Measurements from ENCODE around the gene HTR3C. TPM values are rescaled to one million over a fixed set of nuclear protein-coding genes. Genes with fewer than 3 reads are reported as not detected.

HTR3C gene
- total RNA-seq, 3 donors from 2014 or later (not counting 1 experiment from before 2014, with no cell fraction given): not detected

DNA sequence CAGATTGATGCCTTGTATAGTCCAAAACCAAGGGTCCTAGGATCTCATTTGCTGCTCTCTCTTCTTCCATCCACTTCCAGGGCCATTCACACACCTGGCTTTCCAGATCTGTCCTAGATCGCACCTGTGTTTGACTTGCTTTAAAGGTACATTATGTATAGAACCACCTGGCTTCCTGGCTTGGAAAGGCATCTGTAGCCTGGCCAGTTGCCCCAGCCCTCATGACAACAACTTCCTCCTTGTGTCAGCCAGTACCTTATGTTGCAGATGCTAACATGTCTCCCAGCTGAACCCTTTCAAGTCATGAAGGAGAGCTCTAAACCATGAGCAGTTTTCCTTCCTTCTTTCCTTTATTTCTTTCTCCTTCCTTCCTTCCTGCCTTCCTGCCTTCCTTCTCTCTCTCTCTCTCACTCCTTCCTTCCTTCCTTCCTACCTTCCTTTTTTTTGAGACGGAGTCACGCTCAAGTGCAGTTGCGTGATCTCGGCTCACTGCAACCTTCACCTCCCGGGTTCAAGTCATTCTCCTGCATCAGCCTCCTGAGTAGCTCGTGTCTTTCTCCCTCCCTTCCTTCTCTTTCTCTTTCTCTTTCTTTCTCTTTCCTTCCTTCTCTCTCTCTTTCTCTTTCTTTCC is 2.5 kb upstream of the HTR3C start:
- H3K4me1 Mint-ChIP-seq: no peaks in the 10 kb centered on the region
- no peak overlapping the region for H3K27ac Mint-ChIP-seq
- no peak for DNase-seq
- no peak for TF ChIP-seq CTCF (IDR thresholded peaks at IDR 0.05)
- no peak for ATAC-seq
- 79% methylated on average over 7 of the region's 7 CpGs for WGBS (ENCODE audit: insufficient coverage)
- no peak overlapping the region for H3K4me3 Mint-ChIP-seq
- H3K27me3 ChIP-seq (ENCODE audit: control insufficient read depth, insufficient read depth, low read length): no peaks in the 10 kb centered on the region
- H3K27ac ChIP-seq (ENCODE audit: low read length): no peak overlapping the region
- intact Hi-C loops (cut with micrococcal nuclease): no loop called here
- H3K9me3 ChIP-seq (ENCODE audit: control insufficient read depth, insufficient read depth, low read length): no peaks in the 10 kb centered on the region
- no peaks in the 10 kb centered on the region for H3K9me3 Mint-ChIP-seq
- no peaks in the 10 kb centered on the region for H3K36me3 Mint-ChIP-seq
- peaks cover 0 to 9% of the 10 kb centered on the region in 2 donors for H3K27me3 Mint-ChIP-seq (ENCODE audit: low read depth in 2 of 2)
- H3K4me3 ChIP-seq (ENCODE audit: low read length): no peak overlapping the region
- H3K36me3 ChIP-seq (ENCODE audit: control insufficient read depth, insufficient read depth, low read length): no peaks in the 10 kb centered on the region
- no peaks in the 10 kb centered on the region for H3K4me1 ChIP-seq (ENCODE audit: control insufficient read depth, insufficient read depth, low read length)

DNA sequence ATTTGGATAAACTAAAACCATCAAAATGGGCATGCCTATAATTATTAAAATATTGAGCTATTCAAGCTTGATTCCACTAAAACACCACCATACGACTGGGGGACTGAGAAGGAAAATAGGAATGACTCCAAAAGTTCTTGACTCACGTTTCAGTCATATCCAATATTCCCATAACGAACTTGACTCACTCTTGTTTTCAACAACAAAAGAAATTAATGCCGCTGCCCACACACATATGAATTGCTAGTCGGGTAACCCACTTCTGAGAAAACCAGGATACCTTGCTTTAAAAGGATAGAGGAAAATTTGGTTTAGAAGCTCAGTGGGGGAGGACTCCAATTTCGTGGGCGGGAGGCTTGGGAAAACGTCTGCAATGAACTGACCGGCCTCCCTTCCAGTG is 5.2 kb downstream of the HTR3C start:
- no peak for TF ChIP-seq CTCF (IDR thresholded peaks at IDR 0.05)
- ATAC-seq (no peak), DNase-seq (no peak)
- H3K27me3 Mint-ChIP-seq (ENCODE audit: low read depth in 2 of 2): no peaks in the 10 kb centered on the region
- Histone ChIP-seq H3K9me3 (ENCODE audit: control insufficient read depth, insufficient read depth, low read length) (no peaks in the 10 kb centered on the region), H3K27ac (ENCODE audit: low read length) (no peak overlapping the region), H3K4me3 (ENCODE audit: low read length) (no peak overlapping the region), H3K27me3 (ENCODE audit: control insufficient read depth, insufficient read depth, low read length) (no peaks in the 10 kb centered on the region), H3K4me1 (ENCODE audit: control insufficient read depth, insufficient read depth, low read length) (no peaks in the 10 kb centered on the region), H3K36me3 (ENCODE audit: control insufficient read depth, insufficient read depth, low read length) (no peaks in the 10 kb centered on the region)
- no peak overlapping the region for H3K4me3 Mint-ChIP-seq
- 86% methylated on average over 9 of the region's 9 CpGs for WGBS (ENCODE audit: insufficient coverage)
- H3K9me3 Mint-ChIP-seq: no peaks in the 10 kb centered on the region
- no peaks in the 10 kb centered on the region for H3K4me1 Mint-ChIP-seq
- intact Hi-C loops (cut with micrococcal nuclease): no loop called here
- no peaks in the 10 kb centered on the region for H3K36me3 Mint-ChIP-seq
- no peak overlapping the region for H3K27ac Mint-ChIP-seq

DNA sequence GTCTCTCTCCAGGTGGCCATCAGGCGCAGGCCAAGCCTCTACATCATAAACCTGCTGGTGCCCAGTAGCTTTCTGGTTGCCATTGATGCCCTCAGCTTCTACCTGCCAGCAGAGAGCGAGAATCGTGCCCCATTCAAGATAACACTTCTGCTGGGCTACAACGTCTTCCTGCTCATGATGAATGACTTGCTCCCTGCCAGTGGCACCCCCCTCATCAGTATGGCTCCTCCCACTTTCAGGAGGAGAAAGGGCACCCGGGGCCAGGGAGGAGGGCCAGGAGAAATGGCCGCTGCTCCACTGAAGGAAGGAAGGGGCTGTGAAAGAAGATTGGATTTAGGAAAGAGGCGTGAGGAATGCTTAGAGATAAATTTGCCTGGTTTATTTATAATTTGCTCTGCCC is 6.6 kb downstream of the HTR3C start:
- Mint-ChIP-seq H3K9me3 (no peaks in the 10 kb centered on the region), H3K4me1 (no peaks in the 10 kb centered on the region), H3K27me3 (ENCODE audit: low read depth in 2 of 2) (no peaks in the 10 kb centered on the region), H3K36me3 (no peaks in the 10 kb centered on the region), H3K27ac (no peak overlapping the region), H3K4me3 (no peak overlapping the region)
- Histone ChIP-seq H3K36me3 (ENCODE audit: control insufficient read depth, insufficient read depth, low read length) (no peaks in the 10 kb centered on the region), H3K27ac (ENCODE audit: low read length) (no peak overlapping the region), H3K9me3 (ENCODE audit: control insufficient read depth, insufficient read depth, low read length) (no peaks in the 10 kb centered on the region), H3K4me3 (ENCODE audit: low read length) (no peak overlapping the region), H3K27me3 (ENCODE audit: control insufficient read depth, insufficient read depth, low read length) (no peaks in the 10 kb centered on the region), H3K4me1 (ENCODE audit: control insufficient read depth, insufficient read depth, low read length) (no peaks in the 10 kb centered on the region)
- WGBS (ENCODE audit: insufficient coverage): 50% methylated on average over 7 of the region's 7 CpGs
- ATAC-seq (no peak), DNase-seq (no peak)
- no peak for TF ChIP-seq CTCF (IDR thresholded peaks at IDR 0.05)
- intact Hi-C loops (cut with micrococcal nuclease): no loop called here

DNA sequence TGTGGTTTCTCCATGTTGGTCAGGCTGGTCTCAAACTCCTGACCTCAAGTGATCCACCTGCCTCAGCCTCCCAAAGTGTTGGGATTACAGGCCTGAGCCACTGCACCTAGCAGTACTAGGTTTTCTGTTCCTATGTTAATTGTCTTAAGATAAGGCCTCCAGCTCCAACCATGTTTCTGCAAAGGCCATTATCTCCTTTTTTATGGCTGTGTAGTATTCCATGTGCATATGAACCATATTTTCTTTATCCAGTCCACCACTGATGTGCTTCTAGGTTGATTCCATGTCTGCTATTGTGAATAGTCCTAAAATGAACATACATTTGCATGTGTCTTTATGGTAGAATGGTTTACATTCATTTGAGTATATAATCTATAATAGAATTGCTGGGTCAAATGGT is 9.8 kb downstream of the HTR3C start:
- no peaks in the 10 kb centered on the region for H3K36me3 ChIP-seq (ENCODE audit: control insufficient read depth, insufficient read depth, low read length)
- Mint-ChIP-seq H3K27me3 (ENCODE audit: low read depth in 2 of 2) (peaks cover 0 to 8% of the 10 kb centered on the region in 2 donors), H3K9me3 (no peaks in the 10 kb centered on the region), H3K36me3 (no peaks in the 10 kb centered on the region), H3K4me1 (no peaks in the 10 kb centered on the region), H3K4me3 (no peak overlapping the region), H3K27ac (no peak overlapping the region)
- H3K4me1 ChIP-seq (ENCODE audit: control insufficient read depth, insufficient read depth, low read length): no peaks in the 10 kb centered on the region
- TF ChIP-seq CTCF (IDR thresholded peaks at IDR 0.05): no peak
- DNase-seq (no peak), ATAC-seq (no peak)
- H3K27me3 ChIP-seq (ENCODE audit: control insufficient read depth, insufficient read depth, low read length): no peaks in the 10 kb centered on the region
- H3K4me3 ChIP-seq (ENCODE audit: low read length): no peak overlapping the region
- intact Hi-C loops (cut with micrococcal nuclease): no loop called here
- H3K9me3 ChIP-seq (ENCODE audit: control insufficient read depth, insufficient read depth, low read length): no peaks in the 10 kb centered on the region
- H3K27ac ChIP-seq (ENCODE audit: low read length): no peak overlapping the region
